Activated naive CD4-positive, alpha-beta T cell treated with anti-CD3 and anti-CD28 coated beads for 36 hours (primary cell): Measurements from ENCODE around the gene TAP2. TPM values are rescaled to one million over a fixed set of nuclear protein-coding genes. Genes with fewer than 3 reads are reported as not detected.
"Not testable (repeated sequence)": the region's sequence is repeated elsewhere in the genome, so short reads cannot be mapped to it uniquely, and the experiment has no call there.

Experiments used
- CTCF ChIA-PET: fragments of 350-600 bp; sonication (Branson Sonifier 250); formaldehyde crosslinking; loops from one replicate; lab custom pipeline; 2021; ENCODE audit warnings: antibody characterized with exemption; lab: Charles Lee
- DNase-seq: peaks from one replicate; pipeline ENCODE4 v3.0.0-alpha.2; 2020
- H3K27ac Mint-ChIP-seq: one replicate; pipeline ENCODE4 v1.8.0; 2021; ENCODE audit warnings: mild to moderate bottlenecking, mixed read lengths
- H3K27me3 Mint-ChIP-seq: one replicate; pipeline ENCODE4 v1.8.0; 2021; ENCODE audit warnings: low read depth, mixed read lengths
- H3K36me3 Mint-ChIP-seq: one replicate; pipeline ENCODE4 v1.8.0; 2021; ENCODE audit warnings: low read depth, mixed read lengths
- H3K4me1 Mint-ChIP-seq: one replicate; pipeline ENCODE4 v1.8.0; 2021; ENCODE audit warnings: low read depth, mixed read lengths
- H3K4me3 Mint-ChIP-seq: one replicate; pipeline ENCODE4 v1.8.0; 2021; ENCODE audit warnings: mild to moderate bottlenecking, moderate library complexity, mixed read lengths
- H3K9me3 Mint-ChIP-seq: one replicate; pipeline ENCODE4 v1.8.0; 2021; ENCODE audit warnings: mixed read lengths
- intact Hi-C: fragments of 100-400 bp; cut with micrococcal nuclease; formaldehyde crosslinking; loops from one replicate; pipeline ENCODE4 v1.15.1; 2023
- total RNA-seq, 2 experiments: library from RNA; stranded (reverse); gene quantifications; one replicate each; pipeline ENCODE4 v1.2.3, GENCODE V29; 2021

TAP2 gene
- total RNA-seq, 2 experiments from 2014 or later: 136 to 138 TPM

DNA sequence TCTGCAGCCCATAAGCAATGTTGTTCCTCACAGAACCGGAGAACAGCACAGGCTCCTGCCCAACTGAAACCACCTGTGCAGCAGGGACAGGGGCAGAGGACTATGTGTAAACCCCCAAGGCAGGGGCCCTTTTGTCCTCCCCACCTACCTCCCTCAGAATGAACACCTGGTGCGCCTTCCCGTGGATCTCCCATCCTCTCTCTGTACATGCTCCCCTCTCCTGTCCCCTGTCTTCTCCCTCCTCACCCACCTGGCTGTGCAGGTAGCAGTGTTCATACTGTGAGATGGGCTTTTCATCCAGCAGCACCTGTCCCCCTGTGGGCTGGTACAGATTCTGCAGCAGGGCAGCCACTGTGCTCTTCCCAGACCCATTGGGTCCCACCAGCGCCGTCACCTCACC lies 8.5 kb downstream of the TAP2 start:
- Mint-ChIP-seq H3K4me1 (peaks cover 71% of the 10 kb centered on the region), H3K27me3 (no peaks in the 10 kb centered on the region), H3K9me3 (no peaks in the 10 kb centered on the region), H3K4me3 (no peak overlapping the region), H3K36me3 (peaks cover 62% of the 10 kb centered on the region), H3K27ac (no peak overlapping the region)
- CTCF ChIA-PET: interaction anchor here (5.2 kb wide), 1 partner anchor 9 kb away, joined by 23 read pairs; the partner anchor contains the start of gene TAP2
- intact Hi-C loops: no loop called here
- DNase-seq: no peak

DNA sequence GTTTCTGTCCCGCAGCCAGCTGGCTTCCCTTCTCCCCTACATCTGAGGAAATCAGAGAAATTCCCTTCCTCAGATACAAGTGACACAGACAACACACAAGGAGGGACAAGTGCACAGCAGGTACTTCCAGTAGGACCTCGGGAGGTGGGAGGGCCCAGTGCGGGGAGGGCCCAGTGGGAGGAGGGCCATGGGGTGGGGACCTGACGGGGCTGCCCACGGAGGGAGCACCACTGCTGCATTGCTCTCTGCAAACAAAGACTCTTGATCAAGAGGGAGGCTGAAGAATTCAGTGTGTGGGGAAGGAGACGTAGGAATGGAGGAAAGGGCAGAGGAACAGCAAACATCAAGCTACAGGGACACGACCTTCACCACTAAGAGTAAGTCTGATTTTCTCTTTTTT lies 9.0 kb downstream of the TAP2 start:
- no peaks in the 10 kb centered on the region for H3K9me3 Mint-ChIP-seq
- H3K4me3 Mint-ChIP-seq: no peak overlapping the region
- no peaks in the 10 kb centered on the region for H3K27me3 Mint-ChIP-seq
- no peak overlapping the region for H3K27ac Mint-ChIP-seq
- intact Hi-C loops: no loop called here
- no peak for DNase-seq
- H3K36me3 Mint-ChIP-seq: peaks cover 57% of the 10 kb centered on the region
- H3K4me1 Mint-ChIP-seq: peaks cover 66% of the 10 kb centered on the region
- CTCF ChIA-PET: interaction anchor here (5.2 kb wide), 1 partner anchor 9 kb away, joined by 23 read pairs; the partner anchor contains the start of gene TAP2

DNA sequence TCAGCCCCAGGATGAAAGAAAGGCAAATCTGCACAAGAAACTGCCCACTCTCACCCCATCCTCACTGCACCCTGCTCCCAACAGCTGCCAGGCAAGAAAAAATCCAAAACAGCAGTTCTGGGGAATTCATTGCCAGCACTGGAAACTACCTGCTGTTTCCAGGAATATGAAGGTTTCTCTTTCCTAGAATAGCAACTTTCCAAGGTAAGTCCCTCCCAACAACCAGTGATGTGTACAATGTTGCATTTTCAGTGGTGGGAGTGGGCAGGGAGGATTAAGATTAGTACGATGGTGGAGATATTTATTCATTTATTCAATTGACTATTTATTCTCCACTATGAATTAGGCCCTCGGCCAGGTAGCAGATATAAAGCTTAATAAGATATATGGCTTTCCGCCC lies 11.5 kb downstream of the TAP2 start:
- Mint-ChIP-seq H3K27me3 (no peaks in the 10 kb centered on the region), H3K36me3 (peaks cover 36% of the 10 kb centered on the region), H3K4me3 (no peak overlapping the region), H3K9me3 (no peaks in the 10 kb centered on the region), H3K4me1 (peaks cover 43% of the 10 kb centered on the region), H3K27ac (no peak overlapping the region)
- intact Hi-C loops: no loop called here
- CTCF ChIA-PET: interaction anchor here (0.5 to 5.2 kb wide), 4 partner anchors 12 to 130 kb away, joined by 4 to 23 read pairs (median 12); partner anchors contain the start of gene TAP2
- no peak for DNase-seq

DNA sequence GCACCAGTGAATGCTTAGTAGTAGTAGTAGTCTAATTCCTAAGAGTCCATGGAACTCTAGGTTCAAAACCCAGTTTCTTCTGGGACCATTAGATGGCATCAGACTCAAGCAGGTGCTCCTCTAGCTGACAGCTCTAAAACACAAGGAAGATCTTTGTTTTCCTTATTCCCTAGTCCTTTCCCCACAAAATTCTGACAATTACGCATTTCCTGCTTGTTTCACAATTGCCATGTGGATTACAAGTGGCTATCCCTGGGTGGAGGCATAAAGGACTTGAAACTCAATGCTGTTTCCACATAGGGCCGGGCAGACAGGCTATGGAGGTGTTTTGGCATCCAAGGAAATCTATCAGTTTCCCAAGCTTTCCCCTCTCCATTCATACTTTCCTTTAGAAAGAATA lies 12.6 kb downstream of the TAP2 start:
- intact Hi-C loops: loop anchor here (1.0 kb wide), 1 partner anchor 12 kb away; the partner anchor contains the start of gene TAP2
- Mint-ChIP-seq H3K36me3 (peaks cover 29% of the 10 kb centered on the region), H3K4me1 (peaks cover 36% of the 10 kb centered on the region), H3K4me3 (no peak overlapping the region), H3K9me3 (no peaks in the 10 kb centered on the region), H3K27me3 (no peaks in the 10 kb centered on the region), H3K27ac (no peak overlapping the region)
- CTCF ChIA-PET: interaction anchor here (0.5 to 5.2 kb wide), 4 partner anchors 13 to 75 kb away, joined by 3 to 23 read pairs (median 12); partner anchors contain the start of gene TAP2
- no peak for DNase-seq

DNA sequence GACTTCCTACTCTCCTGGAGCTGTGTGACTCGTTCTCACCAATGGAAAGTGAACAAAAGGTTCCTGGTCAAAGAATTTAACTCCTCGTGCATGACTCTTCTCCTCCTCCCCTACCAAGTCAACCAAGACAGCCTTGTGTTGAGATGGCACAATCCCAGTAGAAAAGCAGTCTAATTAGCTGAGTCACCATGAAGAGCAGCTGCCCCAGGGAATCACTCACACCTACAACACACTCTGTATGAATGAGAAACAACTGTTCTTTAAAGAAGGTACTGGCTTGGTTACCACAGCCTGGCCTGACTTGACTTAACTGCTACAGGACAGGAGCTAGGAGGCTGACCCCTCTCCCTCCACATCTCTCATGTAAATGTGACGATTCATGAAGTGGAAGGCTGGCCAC lies 18.8 kb downstream of the TAP2 start:
- H3K27me3 Mint-ChIP-seq: no peaks in the 10 kb centered on the region
- H3K4me1 Mint-ChIP-seq: peaks cover 2% of the 10 kb centered on the region
- intact Hi-C loops: no loop called here
- no peaks in the 10 kb centered on the region for H3K9me3 Mint-ChIP-seq
- CTCF ChIA-PET: interaction anchor here (0.7 to 3.6 kb wide), 3 partner anchors 9 to 57 kb away, joined by 3 to 17 read pairs (median 3); no protein-coding TSS in a partner anchor
- no peak overlapping the region for H3K4me3 Mint-ChIP-seq
- H3K27ac Mint-ChIP-seq: no peak overlapping the region
- no peaks in the 10 kb centered on the region for H3K36me3 Mint-ChIP-seq
- no peak for DNase-seq

DNA sequence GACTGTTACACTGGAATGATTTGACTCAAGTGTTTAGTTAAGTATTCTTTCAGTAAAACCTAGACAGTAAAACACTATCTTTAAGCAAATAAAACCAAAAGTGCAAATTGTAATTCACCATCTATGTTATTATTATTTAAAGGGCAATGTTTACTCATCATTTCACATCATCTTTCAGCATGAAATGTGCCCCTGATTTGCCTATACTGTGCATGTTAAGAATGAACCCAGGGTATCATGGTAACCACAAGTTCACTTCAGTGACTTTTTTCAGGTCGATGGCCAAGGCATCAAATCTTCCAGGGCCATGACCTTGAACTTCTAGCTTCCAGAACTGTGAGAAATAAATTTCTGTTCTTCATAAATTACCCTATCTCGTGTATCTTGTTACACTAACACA lies 19.7 kb downstream of the TAP2 start:
- Mint-ChIP-seq H3K27ac (no peak overlapping the region), H3K4me3 (no peak overlapping the region), H3K36me3 (no peaks in the 10 kb centered on the region), H3K27me3 (no peaks in the 10 kb centered on the region), H3K9me3 (no peaks in the 10 kb centered on the region), H3K4me1 (peaks cover 2% of the 10 kb centered on the region)
- no peak for DNase-seq
- CTCF ChIA-PET: interaction anchor here (1.3 to 3.6 kb wide), 2 partner anchors 9 to 50 kb away, joined by 3 to 17 read pairs; no protein-coding TSS in a partner anchor
- intact Hi-C loops: no loop called here

DNA sequence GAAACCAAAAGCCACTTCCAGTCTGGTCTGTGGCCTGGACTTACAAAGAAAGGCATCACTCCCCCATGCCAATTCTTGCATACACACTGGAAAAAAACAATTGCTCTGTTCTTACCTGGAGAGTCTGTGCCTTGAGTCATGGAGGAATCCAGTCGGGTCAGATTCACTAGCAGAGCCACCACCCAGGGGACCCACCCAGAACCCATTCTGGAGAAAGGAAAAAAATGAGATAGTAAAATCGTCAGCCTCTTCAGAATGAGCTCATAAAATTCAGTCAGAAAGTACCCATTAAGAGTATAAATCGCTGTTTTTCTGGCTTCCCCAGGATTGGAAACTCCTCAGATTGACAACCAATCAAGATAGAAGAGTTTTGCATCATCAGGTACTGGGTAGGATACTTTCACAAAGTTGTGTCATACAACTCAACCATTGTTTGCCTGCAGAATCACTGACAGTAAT lies 21.8 kb downstream of the TAP2 start, which contains the start of gene HLA-DOB:
TSS of gene HLA-DOB (minus strand) at position 257 of the 459 bp plus-strand sequence. CDS start at position 206, 51 bp downstream.
- H3K36me3 Mint-ChIP-seq: peaks cover 1% of the 10 kb centered on the region
- H3K27ac Mint-ChIP-seq: no peak within 1 kb of the TSS
- H3K4me1 Mint-ChIP-seq: peaks cover 2% of the 10 kb centered on the region
- CTCF ChIA-PET: no interaction called here
- no peak within 1 kb of the TSS for H3K4me3 Mint-ChIP-seq
- H3K27me3 Mint-ChIP-seq: no peaks in the 10 kb centered on the region
- DNase-seq: no peak
- no peaks in the 10 kb centered on the region for H3K9me3 Mint-ChIP-seq
- intact Hi-C loops: no loop called here

DNA sequence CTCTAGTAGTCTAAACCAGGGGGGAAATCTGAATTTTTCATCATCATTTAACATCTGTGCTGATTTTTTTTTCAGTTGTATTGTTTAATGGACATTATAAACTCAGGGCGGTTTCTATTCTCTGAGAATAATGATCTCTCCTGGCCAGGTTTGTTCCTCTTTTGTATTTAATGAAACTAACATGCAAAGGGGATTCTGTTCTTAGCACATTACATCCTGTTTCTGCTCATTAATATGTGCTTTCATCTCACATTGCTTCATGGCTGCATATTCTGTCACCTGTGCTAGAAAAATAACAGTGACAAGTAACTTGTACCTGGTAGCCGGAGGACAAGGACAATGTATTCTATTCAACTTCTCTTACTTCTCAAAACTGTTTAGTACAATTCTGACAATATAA lies 22.5 kb downstream of the TAP2 start:
- intact Hi-C loops: no loop called here
- Mint-ChIP-seq H3K4me1 (peaks cover 2% of the 10 kb centered on the region), H3K27me3 (no peaks in the 10 kb centered on the region), H3K9me3 (no peaks in the 10 kb centered on the region), H3K27ac (no peak overlapping the region), H3K4me3 (no peak overlapping the region), H3K36me3 (peaks cover 1% of the 10 kb centered on the region)
- CTCF ChIA-PET: no interaction called here
- DNase-seq: no peak

DNA sequence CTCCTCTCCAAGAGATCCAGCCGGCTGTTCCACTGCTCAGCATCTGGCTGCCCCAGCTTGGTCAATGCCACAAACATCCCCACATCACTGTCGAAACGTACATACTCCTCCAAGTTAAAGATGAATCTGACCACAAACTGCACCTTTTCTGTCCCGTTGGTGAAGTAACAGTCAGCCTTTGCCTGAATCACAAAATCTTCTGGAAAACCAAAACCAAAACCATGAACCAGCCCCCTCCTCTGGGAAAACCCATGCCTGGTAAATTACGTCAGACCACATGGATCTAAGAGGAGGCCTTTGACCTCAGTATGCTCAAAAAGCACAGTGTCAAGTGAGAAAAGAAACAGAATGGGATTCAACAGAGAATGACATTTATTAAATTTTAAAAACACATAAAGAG lies 23.4 kb downstream of the TAP2 start:
- intact Hi-C loops: no loop called here
- Mint-ChIP-seq H3K4me3 (no peak overlapping the region), H3K36me3 (peaks cover 1% of the 10 kb centered on the region), H3K27ac (no peak overlapping the region), H3K9me3 (no peaks in the 10 kb centered on the region), H3K27me3 (no peaks in the 10 kb centered on the region), H3K4me1 (peaks cover 2% of the 10 kb centered on the region)
- no peak for DNase-seq
- CTCF ChIA-PET: no interaction called here

DNA sequence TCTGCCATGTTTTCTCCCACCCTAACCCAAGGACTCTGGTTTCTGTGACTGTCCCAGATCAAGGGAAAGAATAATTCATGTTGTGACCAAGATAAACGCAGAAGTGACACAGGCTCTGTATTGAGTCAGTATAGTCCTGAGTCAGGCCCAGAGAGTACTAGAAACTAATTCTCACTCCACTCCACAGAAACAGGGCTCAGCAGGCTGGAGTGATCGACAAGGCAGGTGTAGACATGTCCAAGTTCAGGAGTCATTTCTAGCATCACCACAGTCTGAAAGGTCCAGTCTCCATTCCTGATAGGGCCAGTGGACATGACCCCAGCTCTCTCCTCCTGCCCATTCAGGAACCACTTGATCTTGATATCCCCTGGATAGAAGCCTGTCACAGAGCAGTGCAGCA lies 24.4 kb downstream of the TAP2 start:
- Mint-ChIP-seq H3K9me3 (no peaks in the 10 kb centered on the region), H3K4me3 (no peak overlapping the region), H3K27me3 (no peaks in the 10 kb centered on the region), H3K4me1 (no peaks in the 10 kb centered on the region), H3K27ac (no peak overlapping the region), H3K36me3 (peaks cover 1% of the 10 kb centered on the region)
- no peak for DNase-seq
- CTCF ChIA-PET: interaction anchor here (0.6 to 1.3 kb wide), 2 partner anchors 24 to 57 kb away, joined by 3 read pairs; partner anchors contain the start of gene TAP2
- intact Hi-C loops: no loop called here

DNA sequence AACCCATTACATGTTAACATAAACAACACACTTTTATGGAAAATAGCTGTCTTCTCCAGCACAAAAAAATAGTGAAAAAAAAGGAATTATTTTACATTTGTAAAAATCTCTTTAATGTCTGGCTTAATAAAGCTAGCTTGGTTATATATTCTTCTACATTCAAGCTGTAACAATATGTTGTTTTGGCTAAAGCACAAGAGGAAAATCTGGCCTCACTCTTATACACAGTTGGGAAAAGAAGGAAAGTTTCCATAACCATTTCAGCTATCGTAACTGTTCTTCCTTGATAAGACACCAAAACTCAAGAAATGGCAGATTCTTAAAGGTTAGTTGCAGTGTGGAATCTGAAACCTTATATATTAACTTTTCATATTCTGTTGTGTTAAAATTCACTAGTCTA lies 29.4 kb downstream of the TAP2 start:
- Mint-ChIP-seq H3K27ac (no peak overlapping the region), H3K4me1 (peaks cover 8% of the 10 kb centered on the region), H3K9me3 (no peaks in the 10 kb centered on the region), H3K36me3 (peaks cover 1% of the 10 kb centered on the region), H3K27me3 (peaks cover 21% of the 10 kb centered on the region), H3K4me3 (no peak overlapping the region)
- no peak for DNase-seq
- intact Hi-C loops: no loop called here
- CTCF ChIA-PET: interaction anchor here (0.8 to 1.2 kb wide), 2 partner anchors 16 to 23 kb away, joined by 4 to 7 read pairs; no protein-coding TSS in a partner anchor

DNA sequence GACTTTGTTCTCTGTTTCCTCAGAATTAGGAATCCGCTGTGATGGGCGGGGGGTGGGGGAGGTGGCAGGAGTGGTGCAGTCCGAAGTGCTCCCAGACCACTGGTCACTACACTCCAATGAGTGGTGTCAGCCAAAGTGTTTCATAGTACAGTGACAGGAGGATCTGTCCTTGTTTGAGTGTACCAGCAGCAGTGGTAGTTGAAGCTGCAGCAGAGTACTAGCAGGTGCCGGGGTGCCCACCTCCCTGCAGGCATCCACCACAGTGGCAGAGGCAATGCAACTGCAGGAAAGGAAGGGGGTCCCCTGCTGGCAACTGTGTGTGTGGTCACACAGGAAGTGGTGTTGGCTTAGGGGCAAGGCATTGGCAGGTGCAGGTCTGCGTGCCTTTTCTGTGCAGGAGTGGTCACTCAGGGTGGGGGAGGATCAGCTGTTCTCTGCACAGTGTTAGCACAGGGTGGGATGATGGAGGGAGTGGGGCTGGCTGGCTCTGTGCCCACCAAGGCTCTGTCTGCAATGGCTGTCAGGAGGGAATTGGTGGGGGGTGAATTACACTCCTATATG lies 31.4 kb downstream of the TAP2 start:
- no peak for DNase-seq
- Mint-ChIP-seq H3K9me3 (no peaks in the 10 kb centered on the region), H3K27ac (no peak overlapping the region), H3K4me3 (no peak overlapping the region), H3K4me1 (peaks cover 8% of the 10 kb centered on the region), H3K36me3 (no peaks in the 10 kb centered on the region), H3K27me3 (peaks cover 35% of the 10 kb centered on the region)
- CTCF ChIA-PET: no interaction called here
- intact Hi-C loops: no loop called here

DNA sequence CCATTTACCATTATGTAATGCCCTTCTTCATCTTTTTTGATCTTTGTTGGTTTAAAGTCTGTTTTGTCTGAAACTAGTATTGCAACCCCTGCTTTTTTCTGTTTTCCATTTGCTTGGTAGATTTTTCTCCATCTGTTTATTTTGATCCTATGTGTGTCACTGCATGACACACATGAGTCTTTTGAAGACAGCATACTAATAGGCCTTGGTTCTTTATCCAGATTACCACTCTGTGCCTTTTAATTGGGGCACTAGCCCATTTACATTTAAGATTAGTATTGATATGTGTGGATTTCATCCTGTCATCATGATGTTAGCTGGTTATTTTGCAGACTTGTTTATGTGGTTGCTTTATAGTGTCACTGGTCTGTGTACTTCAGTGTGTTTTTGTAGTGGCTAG lies 33.1 kb downstream of the TAP2 start:
- H3K36me3 Mint-ChIP-seq, intact Hi-C loops, DNase-seq, H3K9me3 Mint-ChIP-seq, H3K27ac Mint-ChIP-seq, H3K4me1 Mint-ChIP-seq, H3K4me3 Mint-ChIP-seq: not testable (repeated sequence)
- H3K27me3 Mint-ChIP-seq: peaks cover 37% of the 10 kb centered on the region
- CTCF ChIA-PET: interaction anchor here (1.2 kb wide), 1 partner anchor 62 kb away, joined by 4 read pairs; no protein-coding TSS in a partner anchor
